ENCODE results near the gene BICC1.

Gene BICC1, protein sequence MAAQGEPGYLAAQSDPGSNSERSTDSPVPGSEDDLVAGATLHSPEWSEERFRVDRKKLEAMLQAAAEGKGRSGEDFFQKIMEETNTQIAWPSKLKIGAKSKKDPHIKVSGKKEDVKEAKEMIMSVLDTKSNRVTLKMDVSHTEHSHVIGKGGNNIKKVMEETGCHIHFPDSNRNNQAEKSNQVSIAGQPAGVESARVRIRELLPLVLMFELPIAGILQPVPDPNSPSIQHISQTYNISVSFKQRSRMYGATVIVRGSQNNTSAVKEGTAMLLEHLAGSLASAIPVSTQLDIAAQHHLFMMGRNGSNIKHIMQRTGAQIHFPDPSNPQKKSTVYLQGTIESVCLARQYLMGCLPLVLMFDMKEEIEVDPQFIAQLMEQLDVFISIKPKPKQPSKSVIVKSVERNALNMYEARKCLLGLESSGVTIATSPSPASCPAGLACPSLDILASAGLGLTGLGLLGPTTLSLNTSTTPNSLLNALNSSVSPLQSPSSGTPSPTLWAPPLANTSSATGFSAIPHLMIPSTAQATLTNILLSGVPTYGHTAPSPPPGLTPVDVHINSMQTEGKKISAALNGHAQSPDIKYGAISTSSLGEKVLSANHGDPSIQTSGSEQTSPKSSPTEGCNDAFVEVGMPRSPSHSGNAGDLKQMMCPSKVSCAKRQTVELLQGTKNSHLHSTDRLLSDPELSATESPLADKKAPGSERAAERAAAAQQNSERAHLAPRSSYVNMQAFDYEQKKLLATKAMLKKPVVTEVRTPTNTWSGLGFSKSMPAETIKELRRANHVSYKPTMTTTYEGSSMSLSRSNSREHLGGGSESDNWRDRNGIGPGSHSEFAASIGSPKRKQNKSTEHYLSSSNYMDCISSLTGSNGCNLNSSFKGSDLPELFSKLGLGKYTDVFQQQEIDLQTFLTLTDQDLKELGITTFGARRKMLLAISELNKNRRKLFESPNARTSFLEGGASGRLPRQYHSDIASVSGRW

DNA sequence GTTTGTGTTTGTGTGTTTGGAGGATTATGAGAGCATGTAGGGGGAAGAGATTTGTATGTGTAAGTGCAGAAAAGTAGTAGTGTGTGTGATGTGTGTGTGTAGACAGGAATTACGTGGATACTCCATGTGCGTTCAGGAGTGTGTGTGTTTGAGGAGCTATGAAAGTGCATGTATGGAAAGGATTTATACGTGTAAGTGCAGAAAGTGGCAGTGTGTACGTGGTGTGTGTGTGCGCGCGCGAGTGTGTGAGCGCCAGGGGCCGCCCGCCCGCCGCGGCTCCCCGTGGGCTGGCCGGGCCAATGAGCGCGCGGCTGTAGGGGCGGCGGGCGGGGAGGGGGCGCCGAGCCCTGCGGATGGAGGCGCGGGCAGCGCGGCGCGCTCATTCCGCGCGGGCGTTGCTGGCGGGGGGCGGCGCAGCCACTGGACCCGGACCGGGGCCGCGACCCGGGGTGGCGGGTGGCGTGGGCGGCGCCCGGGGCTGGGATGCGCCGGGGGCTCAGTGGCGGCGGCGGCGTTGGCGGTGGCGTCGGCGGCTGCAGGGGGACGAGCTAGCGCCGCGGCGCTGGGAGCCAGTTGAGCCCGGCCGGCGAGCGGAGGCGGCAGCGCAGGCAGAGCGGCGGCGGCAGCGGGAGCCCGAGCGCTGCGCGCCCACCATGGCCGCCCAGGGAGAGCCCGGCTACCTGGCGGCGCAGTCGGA, at the start of gene BICC1:
Gene BICC1 (plus strand): TSS at position 382 of the 697 bp plus-strand sequence. CDS start 272 bp downstream, at position 654.
- DNase-seq, result no peak

DNA sequence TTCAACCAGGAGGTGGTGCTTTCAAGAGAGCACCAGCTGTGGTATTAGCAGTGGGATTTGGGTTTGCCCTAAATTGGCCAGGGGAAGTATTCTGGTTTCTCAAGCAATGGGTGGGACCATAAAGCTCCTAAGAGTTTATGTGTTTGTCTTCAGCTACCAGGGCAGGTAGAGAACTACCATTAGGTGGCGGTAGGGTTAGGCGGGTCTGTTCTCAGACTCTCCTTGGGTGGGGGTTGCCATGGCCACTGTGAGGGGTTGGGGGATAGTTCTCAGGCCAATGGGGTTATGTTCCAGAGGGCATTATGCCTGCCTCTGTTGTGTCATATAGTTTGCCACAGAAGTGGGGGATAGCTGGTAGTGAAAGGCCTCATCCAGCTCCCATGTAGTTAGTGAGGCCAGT, 47.7 kb upstream of the BICC1 start:
- no peak for DNase-seq

DNA sequence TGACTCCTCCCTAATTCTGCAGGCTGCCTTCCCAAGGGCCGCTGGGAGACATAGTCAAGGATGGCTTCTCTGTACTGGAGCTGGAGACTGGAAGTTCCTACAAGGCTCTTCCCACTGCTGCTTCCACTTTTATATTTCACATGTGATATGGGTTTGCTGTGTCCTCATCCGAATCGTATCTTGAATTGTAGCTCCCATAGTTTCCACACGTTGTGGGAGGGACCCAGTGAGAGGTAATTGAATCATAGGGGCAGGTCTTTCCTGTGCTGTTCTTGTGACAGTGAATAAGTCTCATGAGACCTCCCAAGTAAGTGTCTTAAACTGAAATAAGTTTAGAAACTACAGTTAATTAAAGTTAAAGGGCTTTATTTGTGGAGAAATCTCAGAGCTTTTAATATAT, 47.0 kb upstream of the BICC1 start:
- DNase-seq, result no peak

DNA sequence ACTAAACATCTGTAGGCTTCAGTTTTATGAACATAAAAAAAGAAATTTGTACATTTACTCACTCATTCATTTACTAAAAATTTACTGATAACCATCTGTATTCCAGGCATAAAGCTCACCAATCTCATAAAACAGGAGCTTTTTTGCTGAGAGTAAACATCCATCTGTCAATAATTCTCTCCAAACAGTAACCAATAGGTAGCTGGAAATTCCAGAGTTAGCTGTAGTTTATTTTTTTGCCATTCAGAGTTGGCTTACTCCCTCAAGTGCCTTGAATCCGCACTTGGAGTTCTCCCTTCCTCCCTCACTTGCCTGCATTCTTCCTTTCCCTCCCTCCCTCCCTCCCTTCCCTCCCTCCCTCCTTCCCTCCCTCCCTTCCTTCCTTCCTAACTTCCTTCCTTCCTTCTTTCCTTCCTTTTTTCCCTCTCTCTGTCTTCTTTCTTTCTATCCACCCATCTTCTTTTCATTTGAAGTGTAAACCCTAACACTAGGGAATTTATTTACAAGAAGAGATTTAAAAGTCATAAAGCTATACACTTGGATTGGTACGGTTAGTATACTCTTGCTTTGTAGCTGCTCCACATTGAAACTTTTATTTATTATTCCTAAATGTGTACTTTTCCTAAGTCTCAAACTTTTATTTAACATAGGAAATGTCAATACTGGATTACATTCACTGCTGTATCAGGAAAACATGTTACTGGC, 44.6 kb upstream of the BICC1 start:
- no peak for DNase-seq

DNA sequence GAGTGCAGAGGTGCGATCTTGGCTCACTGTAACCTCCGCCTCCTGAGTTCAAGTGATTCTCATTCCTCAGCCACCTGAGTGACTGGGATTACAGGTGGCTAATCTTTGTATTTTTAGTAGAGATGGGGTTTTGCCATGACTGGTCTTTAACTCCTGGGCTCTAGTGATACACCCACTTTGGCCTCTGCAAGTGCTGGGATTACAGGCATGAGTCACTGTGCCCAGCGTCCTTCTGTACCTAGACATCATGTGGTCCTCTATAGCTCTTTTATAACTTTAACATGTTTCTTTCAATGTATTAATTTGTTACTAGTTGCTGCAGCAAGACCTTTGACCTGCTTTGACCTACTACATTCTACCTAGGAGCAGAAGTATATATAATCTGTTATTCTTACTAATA, 38.7 kb upstream of the BICC1 start:
- DNase-seq, result no peak

DNA sequence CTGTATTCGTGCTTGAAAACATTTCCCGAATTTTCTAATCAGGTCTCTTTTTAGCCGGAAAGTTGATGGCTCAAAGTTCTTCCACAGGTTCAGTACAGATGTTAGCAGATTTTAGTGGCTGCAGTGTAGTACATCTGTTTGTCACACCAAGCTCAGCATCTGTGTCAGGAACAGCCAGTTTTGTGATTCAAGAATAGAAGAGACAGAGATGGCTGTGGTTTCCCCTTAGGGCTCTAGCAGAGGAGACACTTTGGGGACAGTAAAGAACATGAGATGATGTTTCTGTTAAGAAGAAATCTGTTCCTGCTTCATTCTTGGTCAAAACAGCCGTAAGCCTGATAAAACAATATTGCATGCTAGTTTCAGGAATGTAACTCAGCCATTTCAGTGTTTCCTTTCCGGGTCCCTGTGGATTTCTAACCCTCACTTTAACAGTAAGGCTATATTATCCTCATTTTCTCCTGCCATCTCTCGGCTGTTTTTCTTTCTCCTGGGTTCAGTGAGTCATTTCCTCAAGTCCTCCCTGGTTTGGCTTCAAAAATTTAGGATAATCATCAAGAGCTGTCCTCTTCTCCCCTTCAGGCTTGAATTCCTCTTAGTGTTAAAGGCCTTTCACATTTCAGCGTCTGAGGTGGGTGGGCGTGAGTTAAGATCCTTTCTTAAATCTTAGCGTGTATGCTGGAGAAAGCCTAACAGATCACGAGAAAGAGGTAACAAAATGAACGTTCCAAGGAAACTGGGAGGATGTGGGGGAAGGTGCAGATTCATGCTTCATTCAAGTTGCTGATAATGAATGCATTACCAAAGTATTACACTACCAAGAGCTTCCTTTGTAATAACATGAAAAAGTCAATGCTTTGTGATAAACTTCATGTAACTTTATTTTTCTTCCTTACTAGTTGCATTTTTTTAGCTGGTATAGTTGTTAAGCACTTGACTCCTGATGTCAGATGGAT, 37.1 kb upstream of the BICC1 start:
- DNase-seq, result no peak

DNA sequence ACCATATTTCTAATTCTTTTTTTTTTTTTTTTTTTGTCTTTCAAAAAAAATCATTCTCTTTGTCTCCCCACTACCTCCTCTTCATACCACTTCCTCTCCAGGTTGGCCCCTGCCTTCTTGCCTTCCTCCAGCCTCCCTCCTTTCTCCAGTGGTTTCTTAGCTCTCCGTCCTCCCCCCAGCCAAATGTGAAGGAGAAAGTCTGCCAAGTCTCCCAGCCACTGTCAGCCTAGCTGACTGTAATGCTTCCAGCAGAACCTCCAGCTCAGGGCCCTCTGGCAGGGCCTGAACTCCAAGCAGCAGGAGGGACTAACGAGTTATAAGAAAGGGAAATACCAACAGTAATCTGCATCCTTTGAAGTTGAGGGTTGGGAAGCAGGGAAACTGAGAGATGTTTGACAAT, 35.5 kb upstream of the BICC1 start:
- no peak for DNase-seq

DNA sequence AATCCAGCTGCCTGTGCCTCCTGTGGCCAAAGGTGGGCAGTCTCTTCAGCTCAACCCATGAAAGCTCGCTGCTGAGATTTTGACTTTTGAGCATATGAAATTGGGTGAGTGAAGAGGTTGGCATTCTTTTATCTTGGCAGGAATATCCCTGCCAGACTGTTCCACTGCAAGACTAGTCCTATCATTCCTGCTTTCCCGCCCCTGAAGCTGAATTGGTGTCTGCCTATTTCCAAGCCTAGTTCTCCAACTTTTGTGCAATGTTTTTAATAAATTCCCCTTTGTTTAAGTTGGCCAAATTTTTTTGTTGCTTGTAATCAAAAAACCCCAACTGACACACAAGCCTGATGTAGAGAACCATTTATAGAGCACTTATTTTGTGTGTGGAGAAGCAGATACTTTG, 34.8 kb upstream of the BICC1 start:
- DNase-seq, result no peak

DNA sequence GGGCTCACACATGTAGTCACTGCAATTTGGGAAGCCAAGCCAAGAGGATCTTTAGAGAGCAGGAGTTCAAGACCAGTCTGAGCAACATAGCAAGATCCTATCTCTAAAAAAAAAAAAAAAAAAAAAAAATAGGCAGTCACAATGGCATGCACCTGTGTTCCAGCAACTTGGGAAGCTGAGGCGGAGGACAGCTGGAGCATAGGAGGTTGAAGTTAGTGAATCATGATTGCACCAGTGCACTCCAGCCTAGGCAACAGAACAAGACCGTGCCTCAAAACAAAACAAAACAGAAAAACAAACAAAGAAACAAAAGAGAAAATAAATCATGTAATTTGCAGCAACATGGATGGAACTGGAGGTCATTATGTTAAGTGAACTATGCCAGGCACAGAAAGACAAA, 33.6 kb upstream of the BICC1 start:
- DNase-seq, result no peak

DNA sequence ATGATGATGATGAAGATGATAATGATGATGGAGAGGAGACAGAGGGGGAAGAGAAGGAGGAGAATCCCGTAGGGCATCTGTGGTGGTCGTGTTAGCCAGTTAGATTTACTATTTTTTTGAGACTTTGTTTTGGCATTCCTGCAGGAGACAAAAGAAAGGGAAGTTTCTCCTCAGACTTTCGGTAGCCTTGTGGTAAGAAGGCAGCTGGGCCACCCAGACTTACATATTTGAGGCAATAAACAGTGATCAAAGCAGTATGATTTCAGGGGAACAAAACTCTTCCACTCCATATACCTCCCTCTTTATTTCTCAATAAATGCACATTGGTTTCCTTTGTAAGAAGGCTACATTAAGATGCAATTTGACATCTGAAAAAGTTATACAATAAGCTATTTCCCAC, 32.4 kb upstream of the BICC1 start:
- no peak for DNase-seq

DNA sequence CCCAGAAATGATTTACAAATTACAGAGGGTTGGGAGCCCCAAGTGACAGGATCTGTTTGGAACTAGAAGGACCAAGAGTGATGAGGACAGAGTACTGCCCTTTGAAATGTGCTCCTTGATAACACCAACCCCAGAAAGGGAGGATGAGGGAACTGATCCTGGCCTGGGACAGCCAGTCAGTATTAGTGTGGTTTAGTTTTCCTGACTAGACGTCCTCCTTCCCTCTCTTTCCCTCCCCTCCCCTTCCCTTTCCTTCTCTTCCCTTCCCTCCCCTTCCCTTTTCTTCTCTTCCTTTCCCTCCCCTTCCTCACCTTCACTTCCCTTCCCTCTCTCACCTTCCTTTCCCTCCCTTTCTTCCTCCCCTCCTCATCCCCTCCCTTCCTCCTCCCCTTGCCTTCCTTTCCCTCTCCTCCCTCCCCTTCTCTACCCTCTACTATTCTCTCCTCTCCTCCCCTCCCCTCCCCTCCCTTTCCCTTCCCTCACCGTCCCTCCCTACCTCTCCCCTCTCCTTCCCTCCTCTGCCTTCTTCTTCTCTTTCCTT, 31.0 kb upstream of the BICC1 start:
- no peak for DNase-seq

DNA sequence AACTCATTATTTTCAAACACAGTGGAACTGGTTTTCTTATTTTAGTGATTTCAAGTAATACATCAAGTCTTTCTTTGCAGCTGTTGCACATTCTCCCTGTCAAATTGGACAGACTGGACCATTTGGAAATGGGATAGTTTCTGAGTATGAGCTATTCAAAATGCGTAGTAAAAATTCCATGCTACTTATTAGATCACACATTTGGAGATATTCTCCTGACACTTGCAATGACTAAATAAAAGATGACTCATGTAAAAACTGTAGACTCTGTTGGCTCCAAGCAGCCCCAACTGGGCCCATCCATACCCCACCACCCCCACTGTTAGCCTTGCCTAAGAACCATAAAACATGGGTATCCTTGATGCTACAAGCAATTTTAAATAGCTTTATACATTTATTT, 25.9 kb upstream of the BICC1 start:
- no peak for DNase-seq

DNA sequence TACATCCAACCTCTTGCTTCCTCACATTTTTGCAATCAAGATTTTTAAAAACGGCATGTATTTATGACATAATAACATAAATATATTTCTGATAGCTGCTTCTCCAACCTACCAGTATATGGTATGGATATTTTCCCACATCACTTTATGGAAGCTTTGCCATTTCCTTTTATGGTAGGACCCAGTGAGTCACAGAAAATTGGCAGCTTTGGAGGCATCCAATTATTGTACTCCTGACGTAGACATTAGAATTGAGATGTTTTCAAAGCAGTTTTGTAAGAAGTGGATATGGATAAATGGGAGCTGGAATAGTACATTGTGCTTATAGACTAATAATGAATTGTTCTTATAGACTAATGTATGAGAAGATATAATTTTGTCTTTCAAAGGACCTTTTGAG, 23.8 kb upstream of the BICC1 start:
- no peak for DNase-seq

DNA sequence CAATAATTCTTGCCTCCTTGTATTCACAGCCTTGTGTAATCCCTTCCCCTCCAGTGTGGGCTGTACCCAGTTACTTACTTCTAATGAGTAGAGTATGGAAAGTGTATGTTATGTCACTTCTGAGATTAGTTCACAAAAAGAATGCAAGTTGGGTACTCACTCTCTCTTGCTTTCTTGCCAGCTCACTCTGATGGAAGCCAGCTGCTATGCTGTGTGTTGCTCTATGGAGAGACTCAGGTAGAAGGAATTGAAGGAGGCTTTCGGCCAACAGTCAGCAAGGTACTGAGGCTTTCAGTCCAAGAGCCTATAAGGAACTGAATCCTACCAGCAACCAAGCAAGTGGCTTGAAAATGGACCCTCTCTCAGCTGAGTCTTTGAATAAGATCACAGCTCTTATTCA, 9.7 kb upstream of the BICC1 start:
- DNase-seq, result no peak

DNA sequence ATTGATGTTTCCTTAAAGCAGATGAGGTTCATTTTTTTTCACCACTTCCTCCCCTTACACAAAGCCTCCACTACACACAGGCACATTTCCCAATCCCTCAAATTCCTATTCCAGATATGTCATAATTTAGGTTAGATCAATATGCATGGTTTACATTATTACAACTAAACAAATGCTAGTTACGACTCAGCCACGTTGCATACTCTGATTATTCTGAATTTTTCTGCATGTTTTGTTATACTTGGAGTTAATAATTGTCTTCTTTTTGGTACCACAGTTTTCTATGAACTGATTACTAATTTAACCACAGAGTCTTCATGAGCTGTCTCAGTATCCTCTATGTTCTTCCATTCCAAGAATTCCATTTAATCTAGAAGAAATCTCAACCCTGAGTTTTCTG, 4.4 kb upstream of the BICC1 start:
- no peak for DNase-seq

DNA sequence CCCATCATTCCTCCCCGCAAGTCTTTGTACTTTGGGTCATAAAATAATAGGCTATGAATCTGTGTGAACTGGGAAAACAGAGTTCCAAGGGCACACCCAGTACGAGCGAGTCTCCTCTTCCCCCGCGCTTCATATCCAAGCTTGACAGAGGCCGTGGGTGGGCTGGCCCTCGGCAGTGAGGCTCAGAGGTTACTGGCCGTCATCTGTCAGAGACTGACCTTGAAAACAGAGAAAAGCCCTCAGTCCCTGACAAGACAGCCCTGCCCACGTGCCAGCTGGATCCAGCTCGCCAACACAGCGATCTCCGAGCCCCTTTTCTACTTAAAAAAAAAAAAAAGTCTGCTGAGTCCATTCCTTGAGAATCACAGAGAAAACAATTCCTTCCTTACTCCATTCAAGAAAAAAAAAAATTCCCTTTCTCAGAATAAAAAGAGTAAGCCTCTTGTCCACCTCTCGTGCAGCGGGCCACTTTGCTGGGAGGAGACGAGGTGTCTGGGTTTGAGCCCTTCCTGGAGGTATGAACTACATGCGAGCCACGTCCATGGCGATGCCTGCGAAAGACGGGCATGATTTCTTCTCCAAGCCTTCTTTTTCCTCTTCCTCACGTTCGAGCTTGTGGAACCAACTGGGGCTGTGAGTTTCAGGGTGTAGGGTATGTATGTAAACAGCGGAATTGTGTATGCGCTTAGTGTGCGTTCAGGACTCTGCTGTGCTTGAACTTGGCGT, 744 bp upstream of the BICC1 start:
- no peak for DNase-seq

DNA sequence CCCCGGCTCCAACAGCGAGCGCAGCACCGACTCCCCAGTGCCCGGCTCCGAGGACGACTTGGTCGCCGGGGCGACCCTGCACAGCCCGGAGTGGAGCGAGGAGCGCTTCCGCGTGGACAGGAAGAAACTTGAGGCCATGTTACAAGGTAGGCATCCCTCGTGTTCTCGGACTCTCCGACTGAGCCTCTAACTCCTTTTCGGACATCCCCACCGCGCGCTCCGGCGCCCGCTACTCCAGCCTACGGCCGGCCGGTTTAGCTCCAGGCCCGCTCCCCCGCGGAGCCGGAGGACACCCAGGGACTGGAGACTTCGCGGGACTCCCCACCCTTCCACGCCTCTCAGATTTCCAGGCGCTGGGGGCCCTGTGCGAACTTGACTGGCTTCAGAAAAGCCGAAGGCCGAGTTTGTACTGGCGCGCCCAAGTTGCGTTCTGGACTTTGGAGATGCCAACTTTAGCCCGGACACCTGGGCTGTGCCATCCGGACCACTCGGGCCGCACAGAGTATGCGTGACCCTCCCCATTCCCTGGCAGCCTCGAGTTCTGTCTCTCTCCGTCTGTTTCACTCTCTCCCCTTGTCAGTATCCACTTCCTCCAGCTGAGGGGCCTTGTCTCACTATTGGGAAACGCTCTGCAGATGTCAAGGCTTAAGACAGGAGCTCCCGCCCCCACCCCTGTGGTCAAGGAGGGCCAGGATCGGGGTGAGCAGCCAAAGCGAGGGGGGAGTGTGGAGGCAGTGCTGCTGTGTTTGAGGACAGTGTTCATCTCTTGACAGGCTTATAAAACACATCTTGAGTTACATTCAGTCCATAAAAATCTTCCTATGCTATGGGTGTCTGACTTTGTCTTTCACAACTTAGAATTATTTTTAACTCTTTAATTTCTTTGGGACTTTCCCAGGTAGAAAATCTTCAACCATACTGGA, 777 bp downstream of the BICC1 start:
- no peak for DNase-seq

DNA sequence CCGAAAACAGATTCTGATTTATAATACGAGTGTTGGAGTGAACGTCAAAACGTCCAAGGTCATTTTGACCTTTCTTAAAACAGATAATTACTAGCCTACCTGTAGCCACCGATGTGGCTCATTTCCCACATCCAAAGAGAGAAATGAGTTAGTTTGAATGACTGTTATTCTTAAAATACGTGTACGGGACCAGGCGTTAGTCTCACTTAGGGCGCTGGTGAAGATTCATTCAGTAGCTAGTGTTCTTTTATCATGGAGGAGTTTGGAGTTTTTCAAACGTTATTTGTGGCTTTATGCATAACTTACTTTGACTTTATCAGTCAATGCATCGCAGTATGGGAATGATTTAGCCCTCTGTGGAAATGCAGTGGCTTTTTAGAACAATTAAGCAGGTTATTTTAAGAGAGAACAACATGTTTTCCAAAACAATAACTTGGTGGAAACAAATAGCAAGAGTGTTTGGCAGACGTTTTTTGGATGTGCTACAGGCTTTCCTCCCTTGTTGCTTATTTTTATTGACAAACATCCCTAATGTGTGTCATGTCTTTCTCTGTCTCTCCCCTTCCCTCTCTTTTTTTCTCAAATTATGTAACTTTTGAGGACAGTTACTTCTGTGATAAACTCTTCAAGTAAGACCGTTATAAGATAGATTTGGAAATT, 1.6 kb downstream of the BICC1 start:
- DNase-seq, result no peak

Measured in stimulated activated CD4-positive, alpha-beta T cell treated with anti-CD3 and anti-CD28 coated beads, Interleukin-2, amount 100 ng/mL, for 48 hours (primary cell).